HEK293 (cell line): Measurements from ENCODE around the gene EZH1.

Source experiments
- HOXC10 ChIP-seq: sonication (generic); formaldehyde crosslinking; IDR thresholded peaks from 2 replicates; pipeline ENCODE4 v1.8.1; 2023; ENCODE audit warnings: mild to moderate bottlenecking, missing genetic modification reagents
- KLF7 ChIP-seq: fragments of 450-650 bp; formaldehyde crosslinking; IDR thresholded peaks from 2 replicates; pipeline ENCODE4 v1.5.1; 2016; ENCODE audit warnings: missing biosample characterization, missing genetic modification characterization, borderline replicate concordance
- KLF8 ChIP-seq: fragments of 450-650 bp; formaldehyde crosslinking; IDR thresholded peaks from 2 replicates; pipeline ENCODE4 v1.5.1; 2016; ENCODE audit warnings: missing biosample characterization, missing genetic modification characterization
- SCRT2 ChIP-seq: fragments of 450-650 bp; formaldehyde crosslinking; IDR thresholded peaks from 2 replicates; pipeline ENCODE4 v1.5.1; 2016; ENCODE audit warnings: missing biosample characterization, missing genetic modification characterization
- SETDB1 ChIP-seq: IDR thresholded peaks from one replicate; pipeline ENCODE4 v1.6.1; 2017; ENCODE audit warnings: mild to moderate bottlenecking, low read length, moderate library complexity, mixed read lengths; ENCODE audit not compliant: insufficient read length
- TCF7L2 ChIP-seq: IDR thresholded peaks from 2 replicates; pipeline ENCODE4 v1.6.1; 2011; ENCODE audit warnings: low read depth, mild to moderate bottlenecking, inconsistent platforms, low read length, moderate library complexity, borderline replicate concordance
- TRIM28 ChIP-seq: IDR thresholded peaks from 2 replicates; pipeline ENCODE4 v1.6.1; 2011; ENCODE audit warnings: low read length, control low read depth, borderline replicate concordance
- YY1 ChIP-seq: fragments of 450-650 bp; formaldehyde crosslinking; IDR thresholded peaks from 2 replicates; pipeline ENCODE4 v1.5.1; 2018; ENCODE audit warnings: missing biosample characterization, missing genetic modification characterization
- ZBTB7A ChIP-seq: fragments of 450-650 bp; formaldehyde crosslinking; IDR thresholded peaks from 2 replicates; pipeline ENCODE4 v1.5.1; 2016; ENCODE audit warnings: low read depth, missing biosample characterization, missing genetic modification characterization
- ZNF10 ChIP-seq: fragments of 450-650 bp; formaldehyde crosslinking; IDR thresholded peaks from 2 replicates; pipeline ENCODE4 v1.5.1; 2017; ENCODE audit warnings: missing biosample characterization, missing genetic modification characterization
- ZNF112 ChIP-seq: fragments of 450-650 bp; formaldehyde crosslinking; IDR thresholded peaks from 2 replicates; pipeline ENCODE4 v1.5.0; 2017; ENCODE audit warnings: missing biosample characterization, missing genetic modification characterization
- ZNF132 ChIP-seq: fragments of 450-650 bp; formaldehyde crosslinking; IDR thresholded peaks from 2 replicates; pipeline ENCODE4 v1.5.1; 2017; ENCODE audit warnings: missing biosample characterization, missing genetic modification characterization, borderline replicate concordance
- ZNF140 ChIP-seq: fragments of 450-650 bp; formaldehyde crosslinking; IDR thresholded peaks from 2 replicates; pipeline ENCODE4 v1.5.1; 2016; ENCODE audit warnings: missing biosample characterization, missing genetic modification characterization
- ZNF155 ChIP-seq: fragments of 450-650 bp; formaldehyde crosslinking; IDR thresholded peaks from 2 replicates; pipeline ENCODE4 v1.5.1; 2016; ENCODE audit warnings: missing biosample characterization, missing genetic modification characterization
- ZNF24 ChIP-seq: fragments of 450-650 bp; formaldehyde crosslinking; IDR thresholded peaks from 2 replicates; pipeline ENCODE4 v1.5.1; 2016; ENCODE audit warnings: missing biosample characterization, missing genetic modification characterization
- ZNF248 ChIP-seq: fragments of 450-650 bp; formaldehyde crosslinking; IDR thresholded peaks from 2 replicates; pipeline ENCODE4 v1.5.1; 2017; ENCODE audit warnings: missing biosample characterization, missing genetic modification characterization
- ZNF266 ChIP-seq: fragments of 450-650 bp; formaldehyde crosslinking; IDR thresholded peaks from 2 replicates; pipeline ENCODE4 v1.5.1; 2016; ENCODE audit warnings: missing biosample characterization, missing genetic modification characterization, low read depth
- ZNF423 ChIP-seq: fragments of 450-650 bp; formaldehyde crosslinking; IDR thresholded peaks from 2 replicates; pipeline ENCODE4 v1.5.1; 2016; ENCODE audit warnings: missing biosample characterization, missing genetic modification characterization
- ZNF426 ChIP-seq: fragments of 450-650 bp; formaldehyde crosslinking; IDR thresholded peaks from 2 replicates; pipeline ENCODE4 v1.5.1; 2017; ENCODE audit warnings: missing biosample characterization, missing genetic modification characterization, mild to moderate bottlenecking, inconsistent platforms, moderate library complexity
- ZNF433 ChIP-seq: fragments of 450-650 bp; formaldehyde crosslinking; IDR thresholded peaks from 2 replicates; pipeline ENCODE4 v1.5.1; 2016; ENCODE audit warnings: missing biosample characterization, missing genetic modification characterization, low read depth
- ZNF621 ChIP-seq: fragments of 450-650 bp; formaldehyde crosslinking; IDR thresholded peaks from 2 replicates; pipeline ENCODE4 v1.5.1; 2017; ENCODE audit warnings: missing biosample characterization, missing genetic modification characterization
- ZNF626 ChIP-seq: fragments of 450-650 bp; sonication (Bioruptor Pico); formaldehyde crosslinking; IDR thresholded peaks from 2 replicates; pipeline ENCODE4 v1.5.1; 2018; ENCODE audit warnings: missing biosample characterization, missing genetic modification characterization, inconsistent platforms
- ZNF660 ChIP-seq: fragments of 450-650 bp; IDR thresholded peaks from 2 replicates; pipeline ENCODE4 v1.5.1; 2018; ENCODE audit warnings: missing biosample characterization, mild to moderate bottlenecking, missing genetic modification characterization
- ZNF785 ChIP-seq: fragments of 450-650 bp; formaldehyde crosslinking; IDR thresholded peaks from 2 replicates; pipeline ENCODE4 v1.5.1; 2016; ENCODE audit warnings: missing biosample characterization, missing genetic modification characterization
- ZNF792 ChIP-seq: fragments of 450-650 bp; formaldehyde crosslinking; IDR thresholded peaks from 2 replicates; pipeline ENCODE4 v1.5.1; 2016; ENCODE audit warnings: missing biosample characterization, missing genetic modification characterization
- ZSCAN23 ChIP-seq: fragments of 450-650 bp; formaldehyde crosslinking; IDR thresholded peaks from 2 replicates; pipeline ENCODE4 v1.5.1; 2016; ENCODE audit warnings: missing biosample characterization, missing genetic modification characterization
- ZXDB ChIP-seq: fragments of 450-650 bp; formaldehyde crosslinking; IDR thresholded peaks from 2 replicates; pipeline ENCODE4 v1.5.1; 2016; ENCODE audit warnings: missing biosample characterization, missing genetic modification characterization
- TF ChIP-seq, protein P1 (sequence below): fragments of 450-650 bp; formaldehyde crosslinking; IDR thresholded peaks from 2 replicates; pipeline ENCODE4 v1.5.1; 2016; ENCODE audit warnings: missing biosample characterization, missing genetic modification characterization, borderline replicate concordance
- TF ChIP-seq, protein P2 (sequence below): fragments of 450-650 bp; formaldehyde crosslinking; IDR thresholded peaks from 2 replicates; pipeline ENCODE4 v1.5.1; 2016; ENCODE audit warnings: missing biosample characterization, missing genetic modification characterization, borderline replicate concordance
- TF ChIP-seq, protein P3 (sequence below): fragments of 450-650 bp; formaldehyde crosslinking; IDR thresholded peaks from 2 replicates; pipeline ENCODE4 v1.5.1; 2016; ENCODE audit warnings: missing biosample characterization, missing genetic modification characterization
- TF ChIP-seq, protein P4 (sequence below): fragments of 450-650 bp; formaldehyde crosslinking; optimal IDR thresholded peaks from 2 replicates; pipeline ENCODE3; 2016; ENCODE audit warnings: missing biosample characterization, mild to moderate bottlenecking, missing genetic modification characterization

Gene EZH1

DNA sequence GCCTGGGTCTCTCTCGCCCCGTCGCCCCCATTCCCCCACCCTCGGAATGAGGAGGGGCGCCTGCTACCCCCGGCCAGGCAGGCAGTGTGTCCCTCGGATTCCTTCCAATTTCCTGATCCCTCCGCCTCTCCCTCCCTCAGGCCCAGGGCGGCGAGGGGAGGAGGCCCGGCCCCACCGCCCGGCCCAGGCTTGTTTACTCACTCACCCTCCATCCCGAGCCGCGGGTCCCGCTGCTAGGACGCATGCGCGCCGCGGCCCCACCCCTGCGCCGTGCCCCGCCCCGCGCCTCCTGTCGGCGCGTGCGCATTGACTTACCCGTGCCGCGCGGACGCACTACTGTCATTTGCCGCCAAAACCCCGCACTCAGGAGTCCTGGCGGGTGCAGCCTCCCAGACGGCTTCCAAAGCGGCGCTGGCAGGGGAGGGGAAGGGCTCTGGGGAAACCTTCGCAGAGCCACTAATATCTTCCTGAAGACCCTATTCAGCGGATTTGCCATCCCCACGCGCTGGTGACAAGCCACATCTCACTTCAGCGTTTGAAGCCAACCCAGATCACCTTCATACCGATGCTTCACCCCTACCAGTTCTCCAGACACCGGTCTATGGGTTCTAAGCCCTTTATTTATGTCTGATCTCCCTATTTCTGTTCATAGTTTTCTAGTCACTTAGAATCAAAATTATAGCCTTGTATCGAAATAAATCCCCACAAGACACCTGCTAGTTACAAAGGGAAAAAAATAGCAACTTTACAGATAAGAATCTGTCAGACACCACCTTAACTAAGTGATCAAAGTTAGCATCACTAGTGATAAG lies at the start of gene EZH1 (continued):
- no peak for TF ChIP-seq SCRT2 (tag by site-specific recombination)
- peak; percentile 46; the same call in 1 of the 2 replicates for TF ChIP-seq ZNF660 (tag by site-specific recombination)
- peak; percentile 73 for TF ChIP-seq SETDB1
- no peak for TF ChIP-seq ZNF248 (tag by site-specific recombination)
- TF ChIP-seq ZNF626 (tag by site-specific recombination): no peak
- TF ChIP-seq ZNF112 (tag by site-specific recombination): no peak
- TF ChIP-seq KLF8: peak; percentile 93
- TF ChIP-seq, protein P1, sequence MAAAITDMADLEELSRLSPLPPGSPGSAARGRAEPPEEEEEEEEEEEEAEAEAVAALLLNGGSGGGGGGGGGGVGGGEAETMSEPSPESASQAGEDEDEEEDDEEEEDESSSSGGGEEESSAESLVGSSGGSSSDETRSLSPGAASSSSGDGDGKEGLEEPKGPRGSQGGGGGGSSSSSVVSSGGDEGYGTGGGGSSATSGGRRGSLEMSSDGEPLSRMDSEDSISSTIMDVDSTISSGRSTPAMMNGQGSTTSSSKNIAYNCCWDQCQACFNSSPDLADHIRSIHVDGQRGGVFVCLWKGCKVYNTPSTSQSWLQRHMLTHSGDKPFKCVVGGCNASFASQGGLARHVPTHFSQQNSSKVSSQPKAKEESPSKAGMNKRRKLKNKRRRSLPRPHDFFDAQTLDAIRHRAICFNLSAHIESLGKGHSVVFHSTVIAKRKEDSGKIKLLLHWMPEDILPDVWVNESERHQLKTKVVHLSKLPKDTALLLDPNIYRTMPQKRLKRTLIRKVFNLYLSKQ (tag by site-specific recombination): no peak
- no peak for TF ChIP-seq ZNF423
- no peak for TF ChIP-seq ZSCAN23 (tag by site-specific recombination)
- TF ChIP-seq, protein P2, sequence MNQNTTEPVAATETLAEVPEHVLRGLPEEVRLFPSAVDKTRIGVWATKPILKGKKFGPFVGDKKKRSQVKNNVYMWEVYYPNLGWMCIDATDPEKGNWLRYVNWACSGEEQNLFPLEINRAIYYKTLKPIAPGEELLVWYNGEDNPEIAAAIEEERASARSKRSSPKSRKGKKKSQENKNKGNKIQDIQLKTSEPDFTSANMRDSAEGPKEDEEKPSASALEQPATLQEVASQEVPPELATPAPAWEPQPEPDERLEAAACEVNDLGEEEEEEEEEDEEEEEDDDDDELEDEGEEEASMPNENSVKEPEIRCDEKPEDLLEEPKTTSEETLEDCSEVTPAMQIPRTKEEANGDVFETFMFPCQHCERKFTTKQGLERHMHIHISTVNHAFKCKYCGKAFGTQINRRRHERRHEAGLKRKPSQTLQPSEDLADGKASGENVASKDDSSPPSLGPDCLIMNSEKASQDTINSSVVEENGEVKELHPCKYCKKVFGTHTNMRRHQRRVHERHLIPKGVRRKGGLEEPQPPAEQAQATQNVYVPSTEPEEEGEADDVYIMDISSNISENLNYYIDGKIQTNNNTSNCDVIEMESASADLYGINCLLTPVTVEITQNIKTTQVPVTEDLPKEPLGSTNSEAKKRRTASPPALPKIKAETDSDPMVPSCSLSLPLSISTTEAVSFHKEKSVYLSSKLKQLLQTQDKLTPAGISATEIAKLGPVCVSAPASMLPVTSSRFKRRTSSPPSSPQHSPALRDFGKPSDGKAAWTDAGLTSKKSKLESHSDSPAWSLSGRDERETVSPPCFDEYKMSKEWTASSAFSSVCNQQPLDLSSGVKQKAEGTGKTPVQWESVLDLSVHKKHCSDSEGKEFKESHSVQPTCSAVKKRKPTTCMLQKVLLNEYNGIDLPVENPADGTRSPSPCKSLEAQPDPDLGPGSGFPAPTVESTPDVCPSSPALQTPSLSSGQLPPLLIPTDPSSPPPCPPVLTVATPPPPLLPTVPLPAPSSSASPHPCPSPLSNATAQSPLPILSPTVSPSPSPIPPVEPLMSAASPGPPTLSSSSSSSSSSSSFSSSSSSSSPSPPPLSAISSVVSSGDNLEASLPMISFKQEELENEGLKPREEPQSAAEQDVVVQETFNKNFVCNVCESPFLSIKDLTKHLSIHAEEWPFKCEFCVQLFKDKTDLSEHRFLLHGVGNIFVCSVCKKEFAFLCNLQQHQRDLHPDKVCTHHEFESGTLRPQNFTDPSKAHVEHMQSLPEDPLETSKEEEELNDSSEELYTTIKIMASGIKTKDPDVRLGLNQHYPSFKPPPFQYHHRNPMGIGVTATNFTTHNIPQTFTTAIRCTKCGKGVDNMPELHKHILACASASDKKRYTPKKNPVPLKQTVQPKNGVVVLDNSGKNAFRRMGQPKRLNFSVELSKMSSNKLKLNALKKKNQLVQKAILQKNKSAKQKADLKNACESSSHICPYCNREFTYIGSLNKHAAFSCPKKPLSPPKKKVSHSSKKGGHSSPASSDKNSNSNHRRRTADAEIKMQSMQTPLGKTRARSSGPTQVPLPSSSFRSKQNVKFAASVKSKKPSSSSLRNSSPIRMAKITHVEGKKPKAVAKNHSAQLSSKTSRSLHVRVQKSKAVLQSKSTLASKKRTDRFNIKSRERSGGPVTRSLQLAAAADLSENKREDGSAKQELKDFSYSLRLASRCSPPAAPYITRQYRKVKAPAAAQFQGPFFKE: no peak
- TF ChIP-seq ZNF140 (tag by site-specific recombination): no peak
- TF ChIP-seq ZBTB7A (tag by site-specific recombination): no peak
- TF ChIP-seq ZNF792: no peak
- TF ChIP-seq ZNF24 (tag by site-specific recombination): no peak; the same call in 1 of the 2 replicates
- TF ChIP-seq KLF7 (tag by site-specific recombination): 0 out of 2 replicates have a peak, but pooled peaks have one; percentile 2
- TF ChIP-seq ZNF266 (tag by site-specific recombination): no peak
- no peak for TF ChIP-seq HOXC10 (CRISPR knock-in tag)
- TF ChIP-seq ZNF155 (tag by site-specific recombination): no peak
- TF ChIP-seq TCF7L2: no peak
- no peak; the same call in 1 of the 2 replicates for TF ChIP-seq ZNF785
- no peak for TF ChIP-seq ZNF132 (tag by site-specific recombination)
- TF ChIP-seq, protein P3, sequence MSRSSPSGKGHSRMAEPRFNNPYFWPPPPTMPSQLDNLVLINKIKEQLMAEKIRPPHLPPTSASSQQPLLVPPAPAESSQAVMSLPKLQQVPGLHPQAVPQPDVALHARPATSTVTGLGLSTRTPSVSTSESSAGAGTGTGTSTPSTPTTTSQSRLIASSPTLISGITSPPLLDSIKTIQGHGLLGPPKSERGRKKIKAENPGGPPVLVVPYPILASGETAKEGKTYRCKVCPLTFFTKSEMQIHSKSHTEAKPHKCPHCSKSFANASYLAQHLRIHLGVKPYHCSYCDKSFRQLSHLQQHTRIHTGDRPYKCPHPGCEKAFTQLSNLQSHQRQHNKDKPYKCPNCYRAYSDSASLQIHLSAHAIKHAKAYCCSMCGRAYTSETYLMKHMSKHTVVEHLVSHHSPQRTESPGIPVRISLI (tag by site-specific recombination): no peak
- TF ChIP-seq ZNF621 (tag by site-specific recombination): no peak
- no peak for TF ChIP-seq TRIM28
- no peak; the same call in 1 of the 2 replicates for TF ChIP-seq ZXDB (tag by site-specific recombination)
- no peak for TF ChIP-seq ZNF426 (tag by site-specific recombination)
- no peak for TF ChIP-seq ZNF433 (tag by site-specific recombination)
- no peak for TF ChIP-seq YY1
- TF ChIP-seq ZNF10 (tag by site-specific recombination): no peak
- TF ChIP-seq, protein P4, sequence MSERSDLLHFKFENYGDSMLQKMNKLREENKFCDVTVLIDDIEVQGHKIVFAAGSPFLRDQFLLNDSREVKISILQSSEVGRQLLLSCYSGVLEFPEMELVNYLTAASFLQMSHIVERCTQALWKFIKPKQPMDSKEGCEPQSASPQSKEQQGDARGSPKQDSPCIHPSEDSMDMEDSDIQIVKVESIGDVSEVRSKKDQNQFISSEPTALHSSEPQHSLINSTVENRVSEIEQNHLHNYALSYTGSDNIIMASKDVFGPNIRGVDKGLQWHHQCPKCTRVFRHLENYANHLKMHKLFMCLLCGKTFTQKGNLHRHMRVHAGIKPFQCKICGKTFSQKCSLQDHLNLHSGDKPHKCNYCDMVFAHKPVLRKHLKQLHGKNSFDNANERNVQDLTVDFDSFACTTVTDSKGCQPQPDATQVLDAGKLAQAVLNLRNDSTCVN (tag by site-specific recombination): peak; percentile 93
